ENCODE results near the gene COP1.
A peak's percentile ranks its signal among the peaks of the same experiment; 100 is the strongest.
"Not testable (repeated sequence)": the region's sequence is repeated elsewhere in the genome, so short reads cannot be mapped to it uniquely, and the experiment has no call there.

Gene COP1

DNA sequence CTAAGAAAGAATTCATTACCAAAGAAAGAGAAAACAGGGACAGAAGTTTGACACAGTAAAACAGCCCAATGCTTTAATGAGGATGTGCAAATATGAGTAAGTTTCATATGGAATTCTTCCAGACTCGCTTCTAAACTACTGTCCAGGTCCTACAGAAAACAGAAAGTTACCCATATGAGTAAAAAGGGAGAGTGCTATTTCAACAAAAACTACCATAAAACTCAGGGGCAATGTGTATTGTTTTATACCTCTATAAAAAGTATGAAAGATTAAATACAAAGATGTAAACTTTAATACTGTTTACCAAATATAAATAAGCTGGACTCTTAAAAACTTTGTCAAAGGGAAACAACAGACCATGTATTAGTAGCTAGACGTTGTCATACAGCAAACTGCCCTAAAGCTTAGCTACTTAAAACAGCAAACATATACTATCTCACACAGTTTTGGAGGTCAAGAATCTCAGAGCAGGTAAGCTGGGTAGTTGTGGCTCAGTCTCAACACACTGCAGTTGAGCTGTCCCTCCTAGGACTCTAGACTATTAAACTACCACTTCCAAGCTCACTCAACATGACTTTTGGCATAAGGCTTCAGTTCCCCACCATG is 174.9 kb downstream of the COP1 start:
- CTCF ChIA-PET = interaction anchor here (1.1 to 1.5 kb wide), 2 partner anchors 9 kb away, joined by 3 to 4 read pairs; no protein-coding TSS in a partner anchor
- POLR2A ChIA-PET = no interaction called here

DNA sequence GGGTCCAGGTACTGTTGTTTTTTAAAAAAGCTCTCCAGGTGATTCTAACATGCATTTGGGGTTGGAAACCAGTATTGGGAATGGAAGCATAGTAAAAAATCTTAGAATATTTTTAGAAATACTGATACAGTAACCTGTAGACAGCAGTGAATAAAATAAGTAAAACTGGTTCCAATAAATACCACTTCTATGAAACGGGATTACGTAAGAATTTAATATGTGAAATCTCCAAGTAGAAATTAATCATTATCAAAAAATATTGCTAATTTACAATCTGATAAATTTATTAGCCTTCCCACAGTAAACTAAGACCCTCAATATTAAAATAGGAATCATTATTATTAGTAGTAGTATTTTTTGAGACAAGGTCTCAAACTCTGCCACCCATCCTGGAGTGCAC is 177.5 kb downstream of the COP1 start:
- TF ChIP-seq, protein P1, sequence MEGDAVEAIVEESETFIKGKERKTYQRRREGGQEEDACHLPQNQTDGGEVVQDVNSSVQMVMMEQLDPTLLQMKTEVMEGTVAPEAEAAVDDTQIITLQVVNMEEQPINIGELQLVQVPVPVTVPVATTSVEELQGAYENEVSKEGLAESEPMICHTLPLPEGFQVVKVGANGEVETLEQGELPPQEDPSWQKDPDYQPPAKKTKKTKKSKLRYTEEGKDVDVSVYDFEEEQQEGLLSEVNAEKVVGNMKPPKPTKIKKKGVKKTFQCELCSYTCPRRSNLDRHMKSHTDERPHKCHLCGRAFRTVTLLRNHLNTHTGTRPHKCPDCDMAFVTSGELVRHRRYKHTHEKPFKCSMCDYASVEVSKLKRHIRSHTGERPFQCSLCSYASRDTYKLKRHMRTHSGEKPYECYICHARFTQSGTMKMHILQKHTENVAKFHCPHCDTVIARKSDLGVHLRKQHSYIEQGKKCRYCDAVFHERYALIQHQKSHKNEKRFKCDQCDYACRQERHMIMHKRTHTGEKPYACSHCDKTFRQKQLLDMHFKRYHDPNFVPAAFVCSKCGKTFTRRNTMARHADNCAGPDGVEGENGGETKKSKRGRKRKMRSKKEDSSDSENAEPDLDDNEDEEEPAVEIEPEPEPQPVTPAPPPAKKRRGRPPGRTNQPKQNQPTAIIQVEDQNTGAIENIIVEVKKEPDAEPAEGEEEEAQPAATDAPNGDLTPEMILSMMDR (IDR thresholded peaks at IDR 0.05; ENCODE audit: control extremely low read depth, extremely low read depth, low read depth, missing control alignments) = no peak
- DNase-seq (ENCODE audit: extremely low spot score) = no peak
- ChIA-PET POLR2A (no interaction called here), CTCF (no interaction called here)

More for the DNA sequence above, 174.9 kb downstream of the COP1 start:
- TF ChIP-seq, protein P1 (IDR thresholded peaks at IDR 0.05; ENCODE audit: control extremely low read depth, extremely low read depth, low read depth, missing control alignments) = no peak
- DNase-seq (ENCODE audit: extremely low spot score) = no peak

DNA sequence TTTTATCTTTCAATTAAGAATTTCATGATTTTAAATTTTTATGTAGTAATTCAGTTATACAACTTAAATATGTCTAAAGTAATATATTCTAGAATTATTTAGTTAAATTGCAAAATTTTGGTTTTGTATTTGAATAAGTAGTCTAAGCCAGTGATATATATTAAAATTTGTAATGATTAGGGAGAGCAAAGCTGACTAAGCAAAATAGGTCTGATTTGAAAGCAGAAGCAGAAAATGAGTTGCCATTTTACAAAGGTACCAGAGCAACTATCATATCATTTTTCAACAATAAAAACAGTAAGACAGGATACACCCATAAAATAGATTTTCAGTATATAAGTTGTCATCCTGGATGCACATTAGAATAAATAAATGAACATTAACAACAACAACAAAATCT is 177.9 kb downstream of the COP1 start:
- CTCF ChIA-PET = no interaction called here
- POLR2A ChIA-PET = no interaction called here
- DNase-seq (ENCODE audit: extremely low spot score) = no peak
- TF ChIP-seq, protein P1 (IDR thresholded peaks at IDR 0.05; ENCODE audit: control extremely low read depth, extremely low read depth, low read depth, missing control alignments) = no peak

GRCh38 chr1:176027934-176028333 is 179.2 kb downstream of the COP1 start:
- CTCF ChIA-PET = interaction anchor here (0.6 kb wide), 1 partner anchor 945 kb away, joined by 3 read pairs; no protein-coding TSS in a partner anchor
- POLR2A ChIA-PET; DNase-seq (ENCODE audit: extremely low spot score): not testable (repeated sequence)

GRCh38 chr1:176022574-176022973 is 184.5 kb downstream of the COP1 start:
- POLR2A ChIA-PET = no interaction called here
- TF ChIP-seq, protein P1 (IDR thresholded peaks at IDR 0.05; ENCODE audit: control extremely low read depth, extremely low read depth, low read depth, missing control alignments) = no peak
- DNase-seq (ENCODE audit: extremely low spot score) = no peak
- CTCF ChIA-PET = interaction anchor here (0.7 to 1.5 kb wide), 3 partner anchors 10 to 53 kb away, joined by 3 to 4 read pairs (median 4); no protein-coding TSS in a partner anchor

GRCh38 chr1:176017722-176018121 is 189.4 kb downstream of the COP1 start:
- CTCF ChIA-PET = interaction anchor here (1.6 kb wide), 1 partner anchor 9 kb away, joined by 3 read pairs; no protein-coding TSS in a partner anchor
- POLR2A ChIA-PET = no interaction called here
- TF ChIP-seq, protein P1 (IDR thresholded peaks at IDR 0.05; ENCODE audit: control extremely low read depth, extremely low read depth, low read depth, missing control alignments) = no peak
- DNase-seq (ENCODE audit: extremely low spot score) = peak; percentile 15

DNA sequence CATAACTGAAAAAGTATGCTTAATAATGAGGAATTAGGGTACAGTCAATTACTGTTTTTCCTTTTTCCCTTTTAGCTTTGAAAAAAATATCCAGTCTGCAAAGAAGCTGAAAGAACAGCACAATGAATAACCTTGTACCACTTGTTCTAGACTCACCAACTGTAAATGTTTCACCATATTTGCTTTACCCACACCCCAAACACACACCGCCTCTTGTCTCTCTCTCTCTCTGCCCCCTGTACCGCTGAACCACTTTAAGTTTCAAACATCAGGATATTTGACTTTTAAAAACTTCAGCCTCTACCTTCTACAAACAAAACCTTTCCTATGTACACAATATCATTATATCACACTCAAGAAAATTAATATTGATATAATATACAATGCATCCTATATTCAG is 197.1 kb downstream of the COP1 start:
- ChIA-PET POLR2A (no interaction called here), CTCF (no interaction called here)
- DNase-seq (ENCODE audit: extremely low spot score) = no peak
- TF ChIP-seq, protein P1 (IDR thresholded peaks at IDR 0.05; ENCODE audit: control extremely low read depth, extremely low read depth, low read depth, missing control alignments) = no peak

DNA sequence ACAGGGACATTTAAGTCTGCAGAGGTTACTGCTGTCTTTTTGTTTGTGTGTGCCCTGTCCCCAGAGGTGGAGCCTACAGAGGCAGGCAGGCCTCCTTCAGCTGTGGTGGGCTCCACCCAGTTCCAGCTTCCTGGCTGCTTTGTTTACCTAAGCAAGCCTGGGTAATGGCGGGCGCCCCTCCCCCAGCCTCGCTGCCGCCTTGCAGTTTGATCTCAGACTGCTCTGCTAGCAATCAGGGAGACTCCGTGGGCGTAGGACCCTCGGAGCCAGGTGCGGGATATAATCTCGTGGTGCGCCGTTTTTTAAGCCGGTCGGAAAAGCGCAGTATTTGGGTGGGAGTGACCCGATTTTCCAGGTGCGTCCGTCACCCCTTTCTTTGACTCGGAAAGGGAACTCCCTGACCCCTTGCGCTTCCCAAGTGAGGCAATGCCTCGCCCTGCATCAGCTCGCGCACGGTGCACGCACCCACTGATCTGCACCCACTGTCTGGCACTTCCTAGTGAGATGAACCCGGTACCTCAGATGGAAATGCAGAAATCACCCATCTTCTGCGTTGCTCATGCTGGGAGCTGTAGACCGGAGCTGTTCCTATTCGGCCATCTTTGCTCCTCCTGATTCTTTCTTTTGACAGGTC is 199.2 kb downstream of the COP1 start:
- POLR2A ChIA-PET; CTCF ChIA-PET; DNase-seq (ENCODE audit: extremely low spot score): not testable (repeated sequence)

DNA sequence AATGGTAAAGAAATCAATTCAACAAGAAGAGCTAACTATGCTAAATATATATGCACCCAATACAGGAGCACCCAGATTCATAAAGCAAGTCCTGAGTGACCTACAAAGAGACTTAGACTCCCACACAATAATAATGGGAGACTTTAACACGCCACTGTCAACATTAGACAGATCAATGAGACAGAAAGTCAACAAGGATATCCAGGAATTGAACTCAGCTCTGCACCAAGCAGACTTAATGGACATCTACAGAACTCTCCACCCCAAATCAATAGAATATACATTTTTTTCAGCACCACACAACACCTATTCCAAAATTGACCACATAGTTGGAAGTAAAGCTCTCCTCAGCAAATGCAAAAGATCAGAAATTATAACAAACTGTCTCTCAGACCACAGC is 212.4 kb downstream of the COP1 start:
- CTCF ChIA-PET; POLR2A ChIA-PET; DNase-seq (ENCODE audit: extremely low spot score): not testable (repeated sequence)

DNA sequence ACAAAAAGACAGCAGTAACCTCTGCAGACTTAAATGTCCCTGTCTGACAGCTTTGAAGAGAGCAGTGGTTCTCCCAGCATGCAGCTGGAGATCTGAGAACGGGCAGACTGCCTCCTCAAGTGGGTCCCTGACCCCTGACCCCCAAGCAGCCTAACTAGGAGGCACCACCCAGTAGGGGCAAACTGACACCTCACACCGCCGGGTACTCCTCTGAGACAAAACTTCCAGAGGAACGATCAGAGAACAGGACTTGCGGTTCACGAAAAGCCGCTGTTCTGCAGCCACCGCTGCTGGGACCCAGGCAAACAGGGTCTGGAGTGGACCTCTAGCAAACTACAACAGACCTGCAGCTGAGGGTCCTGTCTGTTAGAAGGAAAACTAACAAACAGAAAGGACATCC is 214.3 kb downstream of the COP1 start:
- POLR2A ChIA-PET; DNase-seq (ENCODE audit: extremely low spot score); CTCF ChIA-PET: not testable (repeated sequence)

- DNase-seq (ENCODE audit: extremely low spot score); POLR2A ChIA-PET: not testable (repeated sequence)
- CTCF ChIA-PET = interaction anchor here (1.0 kb wide), 1 partner anchor 24 kb away, joined by 3 read pairs; no protein-coding TSS in a partner anchor
These were observed 214.9 kb downstream of the COP1 start for GRCh38 chr1:175992202-175992601.
